Measurements from ENCODE around the gene TNPO3.
"Not testable (repeated sequence)": the region's sequence is repeated elsewhere in the genome, so short reads cannot be mapped to it uniquely, and the experiment has no call there.

The TNPO3 gene

GRCh38 chr7:128918016-128918665, 136.8 kb downstream of the TNPO3 start:
- no peak for DNase-seq

- DNase-seq = no peak
These were observed 137.8 kb downstream of the TNPO3 start for GRCh38 chr7:128917122-128917521.

GRCh38 chr7:128916643-128916915, 138.3 kb downstream of the TNPO3 start:
- no peak for DNase-seq

- no peak for DNase-seq
These were observed 138.9 kb downstream of the TNPO3 start for GRCh38 chr7:128915841-128916642.

GRCh38 chr7:128915271-128915819, 139.6 kb downstream of the TNPO3 start:
- no peak for DNase-seq

- no peak for DNase-seq
These were observed 140.3 kb downstream of the TNPO3 start for GRCh38 chr7:128914566-128915151.

GRCh38 chr7:128913870-128914565, 140.9 kb downstream of the TNPO3 start:
- no peak for DNase-seq

- DNase-seq = not testable (repeated sequence)
These were observed 142.0 kb downstream of the TNPO3 start for GRCh38 chr7:128912709-128913495.

- DNase-seq = no peak
These were observed 142.6 kb downstream of the TNPO3 start for GRCh38 chr7:128912281-128912680.

- DNase-seq = no peak
These were observed 143.4 kb downstream of the TNPO3 start for GRCh38 chr7:128911423-128912031.

- no peak for DNase-seq
These were observed 144.4 kb downstream of the TNPO3 start, which contains the start of gene KCP for GRCh38 chr7:128910569-128910945. TSS of gene KCP (minus strand) at chr7:128910709. CDS start at chr7:128910676, 33 bp downstream.

GRCh38 chr7:128909625-128910568, 145.0 kb downstream of the TNPO3 start:
- no peak for DNase-seq

GRCh38 chr7:128908750-128909624, 145.9 kb downstream of the TNPO3 start:
- DNase-seq = no peak

GRCh38 chr7:128906766-128907559, 147.9 kb downstream of the TNPO3 start:
- DNase-seq = no peak

- DNase-seq = no peak
These were observed 148.7 kb downstream of the TNPO3 start for GRCh38 chr7:128906001-128906765.

GRCh38 chr7:128904381-128905197, 150.3 kb downstream of the TNPO3 start:
- peak; percentile 34 for DNase-seq

All from stimulated activated CD4-positive, alpha-beta T cell treated with anti-CD3 and anti-CD28 coated beads, Interleukin-4, amount 100 ng/mL, for 24 hours (primary cell).